ENCODE results near the gene PRTG.

- TF ChIP-seq CTCF (optimal IDR thresholded peaks at IDR 0.05 in 1 of 3, IDR thresholded peaks at IDR 0.05 in 1 of 3, conservative IDR thresholded peaks at IDR 0.05 in 1 of 3; ENCODE audit: extremely low read depth in 1 of 3, insufficient read depth in 2 of 3, low read length in 3 of 3) (no peak), EZH2 (IDR thresholded peaks at IDR 0.05; ENCODE audit: low read length) (no peak)
These were observed 7.8 kb upstream of the PRTG start for GRCh38 chr15:55750706-55751105.
